Measurements from ENCODE around the gene ATXN1.

The ATXN1 gene

GRCh38 chr6:16511723-16512489 lies 249.4 kb downstream of the ATXN1 start:
- DNase-seq (ENCODE audit: low read depth in 3 of 3, low spot score in 1 of 3), result peak in 1 of 3 donors; percentile 13

DNA sequence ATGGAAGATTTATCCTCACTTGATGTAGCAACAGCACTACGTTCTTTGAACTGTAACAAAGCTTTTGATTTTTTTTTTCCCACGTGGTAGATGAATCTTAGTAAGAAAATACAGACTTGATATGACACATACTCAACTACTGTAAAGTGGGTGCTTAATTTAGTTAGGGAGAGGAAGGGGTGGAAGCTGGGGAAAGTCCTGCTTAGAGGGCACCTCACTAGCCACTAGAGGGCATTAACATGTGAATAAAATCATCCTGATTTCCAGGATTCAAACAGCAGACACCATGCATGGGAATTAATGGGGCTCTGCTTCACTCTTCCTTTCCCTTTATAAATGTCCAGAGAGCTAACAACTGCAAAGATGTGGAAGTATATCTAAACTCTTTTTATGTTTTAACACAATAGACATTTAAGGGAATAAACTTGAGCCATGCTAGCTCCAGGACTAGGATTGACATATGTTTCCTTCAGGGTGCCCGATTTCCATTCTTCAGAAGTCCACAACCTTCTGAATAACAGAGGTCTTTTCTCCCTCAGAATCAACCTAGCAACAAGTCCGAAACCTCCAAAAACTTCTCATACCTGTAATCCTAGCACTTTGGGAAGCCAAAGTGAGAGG lies 250.1 kb downstream of the ATXN1 start:
- no peak for DNase-seq (ENCODE audit: low read depth in 3 of 3, low spot score in 1 of 3)

- no peak for DNase-seq (ENCODE audit: low read depth in 3 of 3, low spot score in 1 of 3)
These were observed 251.0 kb downstream of the ATXN1 start for GRCh38 chr6:16510245-16510644.

DNA sequence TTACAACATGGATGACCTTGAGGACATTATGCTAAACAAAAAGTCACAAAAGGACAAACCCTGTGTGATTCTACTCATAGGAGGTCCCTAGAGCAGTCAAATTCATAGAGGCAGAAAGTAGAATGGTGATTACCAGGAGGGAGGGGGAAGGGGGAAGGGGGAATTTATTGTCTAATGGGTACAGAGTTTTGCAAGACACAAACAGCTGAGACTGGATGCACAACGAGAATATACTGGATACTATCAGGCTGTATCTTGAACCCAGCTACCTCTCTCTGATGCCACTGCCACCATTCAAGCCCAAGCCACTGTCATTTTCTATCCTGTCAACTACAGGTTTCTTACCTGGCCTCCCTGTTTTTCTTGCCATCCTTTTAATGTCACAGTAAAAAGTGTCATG lies 252.3 kb downstream of the ATXN1 start:
- DNase-seq (ENCODE audit: low read depth in 3 of 3, low spot score in 1 of 3), result no peak

DNA sequence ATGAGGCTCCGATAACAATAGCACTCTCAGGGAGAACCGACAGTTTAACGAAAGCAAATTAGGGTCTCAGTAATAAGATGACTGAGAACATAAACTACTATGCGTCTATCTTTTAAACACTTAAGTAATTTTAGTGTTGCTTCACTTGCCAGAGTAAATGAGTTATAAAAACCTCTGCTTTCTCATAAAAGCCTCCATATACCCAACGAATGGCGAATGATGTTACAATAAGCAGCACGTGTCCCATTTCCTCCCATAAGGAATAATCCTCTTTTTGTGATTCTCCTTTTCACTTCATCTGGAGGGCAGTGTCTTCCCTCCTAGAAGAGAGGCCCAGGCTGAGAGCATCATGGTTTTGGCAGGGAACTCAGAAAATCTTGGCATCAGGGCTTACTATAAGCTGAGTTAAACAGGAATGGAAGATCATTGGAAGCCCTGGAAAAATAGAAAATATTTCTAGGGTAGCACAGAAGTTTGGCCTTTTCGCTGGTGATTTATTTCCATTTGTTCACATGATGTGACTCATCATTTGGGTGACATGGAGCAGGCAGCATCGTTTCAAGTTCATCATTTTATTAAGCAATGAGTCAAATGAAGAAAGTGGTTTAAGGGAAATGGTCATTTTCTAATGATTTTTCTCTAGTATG lies 255.4 kb downstream of the ATXN1 start:
- DNase-seq (ENCODE audit: low read depth in 3 of 3, low spot score in 1 of 3), result no peak

DNA sequence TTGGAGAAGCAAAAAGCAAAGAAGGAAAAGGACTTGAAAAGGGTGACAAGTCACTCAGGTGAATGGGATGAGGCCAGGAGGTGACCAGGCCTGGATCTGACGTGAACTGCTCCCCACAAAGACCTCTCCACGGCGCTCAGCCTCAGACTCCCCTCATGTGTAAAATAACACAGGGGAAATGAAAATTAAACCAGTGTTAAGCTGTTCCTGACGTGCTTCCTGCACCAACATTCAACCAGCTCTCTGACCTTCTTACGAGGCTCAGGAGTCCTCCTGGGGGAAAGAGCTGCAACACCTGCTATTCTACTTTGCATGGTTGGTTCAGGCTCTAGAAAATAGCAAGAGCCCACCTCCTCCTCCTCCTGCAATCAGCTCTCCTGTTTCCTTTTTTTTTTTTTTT lies 256.7 kb downstream of the ATXN1 start:
- DNase-seq (ENCODE audit: low read depth in 3 of 3, low spot score in 1 of 3), result no peak

DNA sequence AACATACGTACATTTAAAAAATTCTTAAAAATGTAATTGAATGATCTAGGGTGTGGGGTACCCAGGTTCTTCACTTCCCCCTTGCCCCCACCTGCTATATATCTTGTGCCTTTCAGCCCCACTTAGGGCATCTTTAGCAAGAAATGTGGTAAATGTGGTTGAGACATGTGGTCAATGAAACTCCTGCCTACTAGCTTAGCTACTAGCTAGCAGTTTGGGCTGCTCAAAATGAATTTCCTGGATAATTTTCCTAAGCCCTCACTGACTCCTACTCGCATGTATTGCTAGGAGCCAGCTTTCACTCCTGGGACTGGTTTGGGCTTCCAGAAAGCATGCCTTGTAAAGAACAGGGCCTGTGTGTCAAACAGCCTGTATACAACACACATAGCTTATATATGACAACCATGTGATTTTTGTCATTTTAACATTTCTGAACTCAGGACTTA lies 257.3 kb downstream of the ATXN1 start:
- no peak for DNase-seq (ENCODE audit: low read depth in 3 of 3, low spot score in 1 of 3)

- DNase-seq (ENCODE audit: low read depth in 3 of 3, low spot score in 1 of 3), result no peak
These were observed 258.0 kb downstream of the ATXN1 start for GRCh38 chr6:16503241-16503775.

- DNase-seq (ENCODE audit: low read depth in 3 of 3, low spot score in 1 of 3), result no peak
These were observed 262.3 kb downstream of the ATXN1 start for GRCh38 chr6:16498957-16499356.

- DNase-seq (ENCODE audit: low read depth in 3 of 3, low spot score in 1 of 3), result no peak
These were observed 263.0 kb downstream of the ATXN1 start for GRCh38 chr6:16498237-16498636.

DNA sequence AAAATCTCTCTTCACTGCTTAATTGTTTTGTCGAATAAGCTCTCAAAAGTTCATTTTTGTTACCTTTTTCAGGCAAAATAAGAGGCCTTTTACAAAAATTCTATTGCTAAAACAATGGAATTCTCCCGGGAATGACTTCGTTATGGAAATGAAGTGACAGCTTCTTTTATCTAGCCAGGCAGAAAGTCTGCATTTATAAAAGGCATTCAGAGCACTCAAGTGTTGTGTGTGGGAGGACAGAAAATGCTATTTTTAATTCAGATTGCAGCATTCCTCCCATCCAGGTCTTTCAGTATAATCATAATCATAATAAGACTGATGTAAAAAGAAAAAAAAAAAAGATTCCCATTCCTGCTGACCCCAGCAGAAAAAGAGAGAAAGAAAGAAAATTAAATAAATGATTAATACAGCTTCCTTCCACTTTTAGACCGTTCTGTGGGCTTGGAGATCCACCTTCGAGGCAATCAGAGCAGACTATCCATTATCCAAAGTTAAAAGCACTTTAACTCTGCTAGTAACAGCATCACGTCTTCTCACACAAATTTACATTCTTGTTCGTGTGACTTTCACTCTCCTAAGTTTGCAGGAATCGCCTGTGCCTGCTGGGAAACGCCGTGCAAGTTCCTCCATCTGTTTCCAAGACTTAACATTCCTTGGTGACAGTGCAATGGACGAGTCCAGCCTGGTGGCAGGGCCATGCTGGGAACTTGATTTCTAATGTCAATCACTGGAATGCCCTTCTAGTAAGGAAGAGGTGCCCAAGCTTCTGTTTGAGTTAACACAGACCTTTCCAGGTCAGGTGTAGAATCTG lies 264.1 kb downstream of the ATXN1 start:
- no peak for DNase-seq (ENCODE audit: low read depth in 3 of 3, low spot score in 1 of 3)

- no peak for DNase-seq (ENCODE audit: low read depth in 3 of 3, low spot score in 1 of 3)
These were observed 265.1 kb downstream of the ATXN1 start for GRCh38 chr6:16496210-16496609.

GRCh38 chr6:16494793-16495192 lies 266.5 kb downstream of the ATXN1 start:
- no peak for DNase-seq (ENCODE audit: low read depth in 3 of 3, low spot score in 1 of 3)

DNA sequence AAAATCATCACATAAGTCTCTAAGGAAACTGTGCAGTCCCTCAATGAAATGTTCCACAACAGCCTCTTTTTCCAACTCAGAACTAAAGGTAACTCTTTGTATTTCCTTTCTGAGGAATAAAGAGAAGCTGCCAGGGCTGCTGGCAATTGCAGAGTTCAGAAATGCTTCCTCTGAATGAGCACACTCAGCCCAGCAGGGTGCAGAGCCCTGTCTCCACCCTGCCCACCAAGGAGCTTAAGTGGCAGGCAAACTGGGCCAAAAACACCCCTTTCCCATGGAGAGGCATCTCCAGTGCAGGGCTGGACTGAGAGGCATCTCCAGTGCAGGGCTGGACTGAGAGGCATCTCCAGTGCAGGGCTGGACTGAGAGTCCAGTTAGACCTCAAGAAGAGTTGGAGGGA lies 267.5 kb downstream of the ATXN1 start:
- DNase-seq (ENCODE audit: low read depth in 3 of 3, low spot score in 1 of 3), result no peak

DNA sequence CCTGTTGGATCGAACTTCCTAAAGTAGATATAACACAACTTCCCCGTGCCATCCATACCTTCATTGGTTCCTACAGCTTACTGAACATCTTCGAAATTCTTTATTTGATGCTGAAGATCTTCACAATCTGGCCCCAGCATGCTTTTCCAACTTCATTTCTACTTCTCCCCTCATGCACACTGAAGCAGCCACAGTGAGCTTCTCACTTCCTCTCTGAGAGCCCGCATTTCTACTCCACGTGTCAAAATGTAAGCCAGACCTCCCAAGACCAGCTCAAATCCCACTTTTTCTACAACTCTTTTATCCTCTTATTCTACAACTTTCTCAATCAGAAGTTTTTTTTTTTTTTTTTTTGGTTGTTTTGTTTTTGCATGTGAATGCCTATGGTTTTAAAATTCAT lies 268.1 kb downstream of the ATXN1 start:
- no peak for DNase-seq (ENCODE audit: low read depth in 3 of 3, low spot score in 1 of 3)

- DNase-seq (ENCODE audit: low read depth in 3 of 3, low spot score in 1 of 3), result no peak
These were observed 269.5 kb downstream of the ATXN1 start for GRCh38 chr6:16491666-16492313.

DNA sequence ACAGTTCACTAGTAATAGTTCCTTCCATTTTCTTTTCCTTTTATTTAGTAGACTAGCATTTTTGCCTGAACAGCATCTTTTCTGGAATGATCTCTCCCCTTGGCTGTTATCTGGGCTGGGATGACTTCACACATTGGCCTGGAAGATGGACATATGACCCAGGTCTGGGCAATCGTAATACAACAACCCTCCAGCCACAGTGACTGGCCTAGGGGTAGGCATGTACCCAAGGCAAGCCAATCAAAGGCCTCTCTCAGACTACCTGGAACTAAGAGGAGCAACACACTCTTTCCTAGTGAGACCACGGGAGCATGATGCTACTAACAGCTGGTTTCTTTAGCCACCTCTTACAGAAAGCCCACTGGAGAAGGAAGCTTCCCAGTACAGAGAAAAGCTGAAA lies 270.6 kb downstream of the ATXN1 start:
- no peak for DNase-seq (ENCODE audit: low read depth in 3 of 3, low spot score in 1 of 3)

- DNase-seq (ENCODE audit: low read depth in 3 of 3, low spot score in 1 of 3), result no peak
These were observed 272.4 kb downstream of the ATXN1 start for GRCh38 chr6:16488813-16489212.

DNA sequence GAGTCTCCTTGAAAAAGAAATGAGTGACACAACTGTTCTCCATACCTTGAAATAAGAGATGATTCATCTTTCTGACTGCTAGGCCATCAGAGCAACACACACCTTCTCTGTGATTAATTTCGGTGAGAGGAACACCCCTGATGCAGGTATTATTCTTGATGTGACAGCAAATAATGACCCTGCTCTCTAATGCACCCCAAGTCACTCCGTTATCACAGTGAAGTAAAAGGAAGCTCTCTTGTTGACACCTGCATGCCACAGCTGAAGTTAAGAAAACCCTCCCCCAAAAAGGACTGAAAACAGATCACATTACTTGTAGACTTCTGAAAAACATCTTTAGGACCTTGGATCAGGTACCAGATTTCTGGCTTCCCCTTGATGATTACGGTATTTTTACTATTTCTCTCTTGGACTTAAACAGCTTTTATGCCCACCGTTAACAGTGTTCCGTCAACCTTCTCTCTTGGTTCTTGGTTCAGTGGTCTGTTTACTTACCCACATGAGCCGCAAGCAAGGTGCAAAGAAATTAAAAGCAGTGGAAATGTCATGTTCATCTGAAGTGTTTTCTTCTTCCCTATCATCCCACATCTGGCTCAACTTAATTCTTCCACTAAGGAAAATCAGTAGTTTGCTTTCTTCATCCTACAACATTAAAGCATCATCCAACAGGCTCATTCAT lies 273.1 kb downstream of the ATXN1 start:
- no peak for DNase-seq (ENCODE audit: low read depth in 3 of 3, low spot score in 1 of 3)

GRCh38 chr6:16486661-16487060 lies 274.6 kb downstream of the ATXN1 start:
- peak in 2 of 3 donors; percentile 22 to 25 for DNase-seq (ENCODE audit: low read depth in 3 of 3, low spot score in 1 of 3)

Data from stimulated activated CD4-positive, alpha-beta T cell treated with anti-CD3 and anti-CD28 coated beads, TNF-alpha, amount 100 ng/mL, for 1 hour (primary cell).